NK-92 (cell line): ENCODE data around the gene TMEFF1.

Experiments used
- DNase-seq: peaks from one replicate; lab custom pipeline; 2025; ENCODE audit not compliant: unreplicated experiment; lab: John Stamatoyannopoulos, UW

The TMEFF1 gene

DNA sequence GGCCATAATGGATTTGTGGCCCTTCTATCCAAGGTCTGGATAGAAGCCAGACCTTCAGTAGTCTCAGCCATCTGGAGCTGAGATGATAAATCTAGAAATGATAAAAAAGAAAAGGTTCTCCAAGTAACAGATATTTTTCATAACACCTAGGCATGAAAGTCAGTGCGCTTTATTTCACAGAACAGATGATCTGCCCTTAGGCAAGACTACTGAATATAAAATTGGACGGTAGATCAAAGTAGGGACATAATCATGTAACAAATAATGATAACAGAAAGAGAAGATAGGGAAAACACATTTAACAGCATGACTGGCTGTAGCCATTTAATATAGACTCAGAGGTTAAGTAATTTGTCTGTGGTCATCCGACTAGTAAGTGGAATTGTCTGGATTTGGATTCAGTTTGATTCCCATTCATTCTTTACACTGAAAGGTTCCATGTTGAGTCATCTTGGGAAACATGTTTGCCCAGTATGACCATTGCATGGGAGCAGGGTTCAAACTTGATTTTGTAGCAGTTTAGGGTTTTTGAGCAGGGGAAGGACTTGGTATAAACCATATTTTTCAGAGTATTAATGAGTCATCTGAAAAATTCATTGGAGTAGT, 100.8 kb downstream of the TMEFF1 start:
- no peak for DNase-seq

- no peak for DNase-seq
Measured at GRCh38 chr9:100575006-100575405, 102.1 kb downstream of the TMEFF1 start.

- DNase-seq = no peak
Measured at GRCh38 chr9:100575765-100576386, 102.9 kb downstream of the TMEFF1 start.

- no peak for DNase-seq
Measured at GRCh38 chr9:100577776-100578448, 105.0 kb downstream of the TMEFF1 start, which contains the start of gene CAVIN4. Gene CAVIN4, plus strand, starts transcription at chr9:100578079. Its CDS starts 65 bp downstream, at chr9:100578144.

DNA sequence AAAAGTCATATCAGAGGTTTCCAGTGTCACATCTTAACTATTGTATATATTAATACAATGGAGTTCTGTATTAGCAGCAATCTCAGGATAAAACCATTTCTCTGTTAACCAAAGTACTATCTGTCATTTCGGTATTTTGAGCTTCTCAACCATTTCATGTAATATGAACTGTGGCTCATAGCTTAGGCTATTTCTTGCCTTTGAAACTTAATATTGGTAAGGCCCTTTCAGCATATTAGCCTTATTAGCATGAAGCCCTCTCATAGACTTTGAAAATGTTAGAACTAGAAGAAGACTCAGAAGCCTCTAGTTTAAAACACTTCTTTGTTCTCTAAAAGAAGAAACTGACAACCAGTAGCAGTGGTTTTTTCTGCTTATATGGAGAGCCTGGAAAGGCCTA, 105.7 kb downstream of the TMEFF1 start:
- no peak for DNase-seq

DNA sequence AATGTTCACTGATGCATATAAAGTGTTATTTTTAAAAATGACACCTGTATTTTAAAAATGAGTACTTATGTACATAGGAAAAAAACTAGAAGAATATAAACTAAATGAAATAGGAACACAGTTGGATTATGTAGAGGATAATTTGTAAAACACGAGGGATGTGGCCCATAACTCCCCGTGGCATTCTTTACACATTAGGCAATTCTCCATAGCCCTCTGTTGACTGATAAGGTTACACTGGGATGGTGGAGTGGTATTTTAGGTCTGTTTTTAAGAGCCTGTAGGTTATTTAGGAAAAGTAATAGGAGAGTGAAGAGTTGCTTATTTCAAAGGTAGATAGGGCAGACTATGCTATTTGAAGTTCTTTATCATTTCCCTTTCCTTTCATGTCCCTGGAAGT, 106.7 kb downstream of the TMEFF1 start:
- DNase-seq = no peak

DNA sequence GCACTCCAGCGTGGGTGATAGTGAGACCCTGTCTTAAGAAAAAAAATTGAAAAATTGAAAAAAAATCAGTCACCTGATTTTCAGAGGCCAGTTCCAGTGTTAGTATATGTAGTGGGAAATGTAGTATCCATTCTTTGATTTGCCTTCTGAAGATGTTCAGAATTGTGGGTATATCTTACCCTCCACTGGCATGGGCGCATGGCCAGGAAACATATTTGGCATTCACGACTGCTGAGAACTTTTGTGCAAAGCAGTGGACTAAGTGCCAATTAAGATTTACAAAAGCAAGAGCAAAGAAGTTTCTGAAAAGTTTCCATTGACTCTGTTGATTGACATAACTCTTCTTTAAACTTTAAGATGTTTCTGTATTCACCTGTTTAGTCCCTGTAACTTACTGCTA, 107.3 kb downstream of the TMEFF1 start:
- no peak for DNase-seq

- DNase-seq = no peak
Measured at GRCh38 chr9:100581081-100581480, 108.1 kb downstream of the TMEFF1 start.

- no peak for DNase-seq
Measured at GRCh38 chr9:100581661-100582060, 108.7 kb downstream of the TMEFF1 start.

DNA sequence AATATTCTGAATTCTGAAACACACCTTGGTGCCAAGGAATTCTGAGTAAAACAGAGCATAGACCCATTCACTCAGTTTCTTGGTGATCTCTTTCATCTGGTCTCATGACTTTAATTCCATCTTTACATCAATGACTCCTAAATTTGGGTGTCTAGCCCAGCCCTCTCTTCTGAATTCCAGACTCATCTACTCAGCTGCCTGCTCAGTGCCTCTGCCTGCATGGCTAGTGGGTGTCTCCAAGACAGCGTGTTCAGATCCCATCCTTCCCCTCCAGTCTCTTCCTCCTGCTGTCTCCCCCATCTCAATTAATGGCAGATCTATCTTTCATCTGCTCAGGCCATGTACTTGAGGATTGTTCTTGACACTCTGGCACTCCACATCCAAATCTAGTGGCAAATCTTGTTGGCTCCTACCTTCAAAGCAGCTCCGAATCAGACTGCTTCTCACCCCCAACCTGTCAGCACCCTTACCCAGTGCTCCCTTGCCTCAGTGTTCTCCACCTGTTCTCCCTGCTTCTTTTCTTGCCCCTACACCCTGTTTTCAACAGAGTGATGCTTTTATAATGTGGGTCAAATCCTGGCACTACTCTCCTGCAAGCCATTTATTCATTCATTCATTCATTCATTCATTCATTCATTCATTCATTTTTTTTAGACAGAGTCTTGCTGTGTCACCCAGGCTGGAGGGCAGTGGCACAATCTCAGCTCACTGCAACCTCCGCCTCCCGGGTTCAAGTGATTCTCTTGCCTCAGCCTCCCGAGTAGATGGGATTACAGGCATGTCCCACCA, 110.3 kb downstream of the TMEFF1 start:
- DNase-seq = no peak

DNA sequence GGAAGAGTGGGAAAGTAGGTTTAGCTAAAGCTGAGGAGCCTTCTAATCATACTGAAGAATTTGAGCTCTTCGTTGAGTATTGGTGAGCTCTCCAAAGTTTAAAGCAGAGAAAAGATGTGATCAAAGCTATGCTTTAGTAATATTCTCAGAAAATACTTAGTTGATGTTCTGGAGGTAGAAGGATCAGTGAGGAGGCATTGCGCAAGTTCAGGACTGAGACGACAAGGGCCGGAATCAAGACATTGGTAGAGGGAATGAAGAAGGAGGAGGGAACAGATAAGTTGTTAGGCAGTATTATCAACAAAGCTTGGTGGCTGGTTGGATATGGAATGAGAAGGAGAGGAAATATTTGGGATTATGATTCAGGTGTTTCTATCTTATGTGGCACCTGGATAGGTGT, 112.0 kb downstream of the TMEFF1 start:
- no peak for DNase-seq

GRCh38 chr9:100586093-100586492, 113.1 kb downstream of the TMEFF1 start:
- no peak for DNase-seq

DNA sequence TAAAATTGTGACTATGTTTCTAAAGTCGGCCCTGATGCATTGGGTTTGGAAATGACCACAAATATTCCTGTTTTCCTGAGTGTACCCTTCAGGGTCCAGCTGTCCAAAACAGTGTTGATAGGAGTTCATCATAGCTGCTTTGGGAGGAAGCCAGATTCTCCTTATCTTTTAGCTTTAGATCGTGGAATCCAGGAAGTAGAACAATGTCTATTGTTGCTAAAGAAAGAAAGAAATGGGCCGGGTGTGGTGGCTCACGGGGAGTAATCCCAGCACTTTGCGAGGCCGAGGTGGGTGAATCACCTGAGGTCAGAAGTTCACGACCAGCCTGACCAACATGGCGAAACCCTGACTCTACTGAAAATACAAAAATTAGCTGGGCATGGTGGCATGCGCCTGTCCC, 114.4 kb downstream of the TMEFF1 start:
- DNase-seq = no peak

GRCh38 chr9:100589582-100589981, 116.6 kb downstream of the TMEFF1 start:
- no peak for DNase-seq

- DNase-seq = no peak
Measured at GRCh38 chr9:100590481-100590880, 117.5 kb downstream of the TMEFF1 start.

GRCh38 chr9:100591139-100591538, 118.2 kb downstream of the TMEFF1 start:
- no peak for DNase-seq

DNA sequence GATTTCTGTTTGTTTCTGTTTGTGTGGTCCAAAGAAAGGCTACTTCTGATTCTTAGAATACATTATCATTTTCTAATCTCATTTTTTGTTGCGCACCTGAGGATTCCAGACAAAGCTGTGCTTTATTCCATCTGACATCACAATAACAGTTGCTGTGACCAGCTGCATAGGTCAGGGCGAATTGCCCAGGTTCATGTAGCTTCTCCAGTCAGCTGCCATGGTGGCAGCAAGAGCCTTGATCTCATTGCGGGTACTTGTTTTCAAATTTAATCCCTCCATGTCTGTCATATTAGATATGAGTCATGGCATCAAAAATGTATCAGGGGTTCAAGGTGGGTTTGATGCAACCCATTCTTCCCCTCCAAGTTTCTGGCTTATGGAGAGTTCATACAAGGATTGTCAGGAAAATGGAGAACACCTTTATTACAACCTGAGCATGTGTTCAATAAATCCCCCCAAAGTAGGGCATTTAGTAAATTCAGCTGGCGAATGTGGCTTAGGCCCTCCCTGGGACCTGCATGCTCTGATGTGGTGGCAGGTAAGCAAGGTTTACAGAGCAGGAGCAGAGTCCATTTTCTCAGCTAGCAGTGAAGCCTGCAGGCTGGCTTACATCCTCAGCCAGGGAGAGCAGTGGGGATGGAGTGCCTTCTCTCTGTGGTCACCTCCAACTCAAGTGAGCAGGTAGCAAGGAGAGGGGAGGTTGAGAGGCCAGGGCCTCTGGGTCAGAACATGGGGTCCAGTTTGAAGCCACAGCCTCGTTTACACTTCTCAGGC, 118.9 kb downstream of the TMEFF1 start:
- no peak for DNase-seq

DNA sequence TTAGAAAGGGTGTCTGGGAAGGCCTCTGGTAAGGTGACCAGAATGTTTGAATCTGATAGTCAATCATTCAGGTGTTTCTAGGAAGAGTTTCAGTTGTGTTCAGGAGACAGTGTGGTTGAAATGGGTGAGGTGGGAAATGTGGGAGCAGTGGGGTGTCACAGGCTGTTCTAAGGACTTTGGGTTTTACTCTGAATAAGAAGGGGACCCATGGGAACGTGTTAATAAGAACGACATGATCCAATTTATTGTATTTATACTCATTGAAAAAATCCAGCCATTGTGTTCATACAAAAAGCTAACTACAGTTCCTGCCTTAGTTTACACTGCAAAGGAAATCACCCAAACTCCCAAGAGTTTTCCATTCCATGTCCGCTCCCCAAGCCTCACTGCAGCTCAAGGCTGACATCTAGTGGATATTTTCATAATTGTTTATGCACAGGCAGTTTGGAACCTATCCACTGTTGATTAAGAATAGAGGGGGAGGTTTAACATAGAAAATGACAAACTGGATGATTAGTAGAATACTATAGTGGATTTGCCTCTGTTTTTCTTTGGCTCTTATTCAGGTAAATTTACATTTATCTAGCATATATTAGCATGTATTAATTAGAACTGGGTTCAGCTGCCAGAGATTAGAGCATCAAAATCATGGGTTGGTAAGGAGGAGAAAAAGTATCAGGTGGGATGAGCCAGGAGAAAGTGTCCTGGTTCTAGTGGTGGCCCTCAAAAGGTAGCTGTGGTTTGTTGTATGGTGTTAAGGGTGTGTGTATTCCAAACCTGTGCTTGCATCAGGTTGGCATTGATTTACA, 122.6 kb downstream of the TMEFF1 start:
- DNase-seq = no peak

- DNase-seq = no peak
Measured at GRCh38 chr9:100597236-100597635, 124.3 kb downstream of the TMEFF1 start.

DNA sequence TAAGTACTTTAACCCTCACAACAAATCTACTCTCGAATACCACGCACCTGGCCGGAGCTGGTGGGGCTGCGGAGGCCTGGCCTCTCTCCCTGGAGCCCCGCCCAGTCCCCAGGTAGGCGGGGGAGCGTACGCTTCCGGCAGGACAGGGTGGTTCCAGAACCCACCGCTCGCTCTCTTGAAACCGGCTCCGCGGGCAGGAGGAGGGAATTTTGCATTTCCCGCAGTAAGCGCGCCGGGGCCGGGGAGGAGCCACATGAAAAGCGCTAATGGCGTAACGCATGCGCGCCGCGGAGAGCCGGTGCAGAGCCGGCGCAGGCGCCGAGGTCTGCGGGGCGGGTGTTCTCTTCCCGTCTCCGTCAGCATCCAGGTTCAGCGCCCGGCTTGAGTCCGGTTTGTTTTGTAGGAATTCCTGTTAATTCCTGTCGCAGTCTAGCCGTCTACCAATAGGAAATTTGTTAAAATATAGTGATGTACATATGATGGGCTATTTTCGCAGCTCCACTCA, 125.7 kb downstream of the TMEFF1 start:
- no peak for DNase-seq
